HCT116 (cell line): Measurements from ENCODE around the gene HMCES.

Experiments used
- CBX3 ChIP-seq: IDR thresholded peaks from 2 replicates; pipeline ENCODE4 v1.6.1; 2012; ENCODE audit warnings: low read depth
- CEBPB ChIP-seq: IDR thresholded peaks from 2 replicates; pipeline ENCODE4 v1.6.1; 2012; ENCODE audit warnings: low read depth
- CTCF ChIP-seq, 3 experiments: fragments of 200-600 bp in 1 of 3; sonication (generic) in 1 of 3; IDR thresholded peaks in 2 of 3; conservative IDR thresholded peaks in 1 of 3; 2 replicates each; pipeline ENCODE4 v1.5.1; 2012 to 2017; ENCODE audit warnings: low read depth in 2 of 3, low read length in 2 of 3, antibody characterized with exemption in 1 of 3, borderline replicate concordance in 1 of 3, control low read depth in 1 of 3, mild to moderate bottlenecking in 1 of 3, mixed read lengths in 1 of 3, mixed run types in 1 of 3, moderate library complexity in 1 of 3; ENCODE audit not compliant: insufficient read depth in 1 of 3
- EZH2phosphoT487 ChIP-seq: fragments of 200-600 bp; IDR thresholded peaks from 2 replicates; pipeline ENCODE4 v1.6.1; 2018; ENCODE audit warnings: antibody characterized with exemption, borderline replicate concordance
- MAX ChIP-seq: IDR thresholded peaks from 2 replicates; pipeline ENCODE4 v1.6.1; 2012
- REST ChIP-seq: IDR thresholded peaks from 2 replicates; pipeline ENCODE4 v1.6.1; 2012; ENCODE audit warnings: low read depth
- TCF7L2 ChIP-seq: IDR thresholded peaks from 2 replicates; pipeline ENCODE4 v1.7.0; 2011; ENCODE audit warnings: borderline replicate concordance, inconsistent platforms; ENCODE audit not compliant: insufficient read depth, insufficient read length; ENCODE audit errors: extremely low read depth
- YY1 ChIP-seq: IDR thresholded peaks from 2 replicates; pipeline ENCODE4 v1.6.1; 2011; ENCODE audit warnings: low read length, low read depth, moderate library complexity, mild to moderate bottlenecking; ENCODE audit not compliant: insufficient replicate concordance; ENCODE audit errors: extremely low read depth
- ZNF274 ChIP-seq: fragments of 200-500 bp; sonication (Bioruptor generic); IDR thresholded peaks from 2 replicates; pipeline ENCODE4 v1.6.1; 2014; ENCODE audit warnings: mild to moderate bottlenecking, low read depth, low read length, inconsistent platforms

GRCh38 chr3:129317014-129317771 lies 38.5 kb downstream of the HMCES start:
- TF ChIP-seq CTCF (IDR thresholded peaks at IDR 0.05 in 2 of 3, conservative IDR thresholded peaks at IDR 0.05 in 1 of 3; ENCODE audit: borderline replicate concordance in 1 of 3, insufficient read depth in 1 of 3, low read depth in 2 of 3, low read length in 2 of 3) (no peak), EZH2phosphoT487 (no peak), TCF7L2 (no peak), MAX (no peak), CBX3 (no peak), REST (no peak), YY1 (no peak), CEBPB (no peak), ZNF274 (no peak)
